Mucosa of descending colon (tissue), 3 donors: ENCODE measurements around the gene TMEM45B. TPM values are rescaled to one million over a fixed set of nuclear protein-coding genes. Genes with fewer than 3 reads are reported as not detected.
"Not testable (repeated sequence)": the region's sequence is repeated elsewhere in the genome, so short reads cannot be mapped to it uniquely, and the experiment has no call there.

Experiments
- ATAC-seq: fragments of 200-7000 bp; cut with Tn5 transposase; one replicate; pipeline ENCODE4 v1.9.1; 2020; ENCODE audit warnings: mild to moderate bottlenecking, moderate library complexity
- DNase-seq, 3 donors: peaks; one replicate each; pipeline ENCODE4 v3.0.0-alpha.2; 2020
- H3K36me3 ChIP-seq: fragments of 200-600 bp; one replicate; pipeline ENCODE4 v1.8.0; 2021; ENCODE audit warnings: low read depth, mild to moderate bottlenecking
- H3K4me1 ChIP-seq: fragments of 200-600 bp; one replicate; pipeline ENCODE4 v1.8.0; 2021; ENCODE audit warnings: low read depth, mild to moderate bottlenecking
- H3K4me3 ChIP-seq: fragments of 200-600 bp; one replicate; pipeline ENCODE4 v1.8.0; 2021; ENCODE audit warnings: mild to moderate bottlenecking
- H3K9me3 ChIP-seq: fragments of 200-600 bp; one replicate; pipeline ENCODE4 v1.8.0; 2021; ENCODE audit warnings: mild to moderate bottlenecking
- CTCF ChIP-seq: fragments of 200-600 bp; IDR thresholded peaks from one replicate; pipeline ENCODE4 v1.8.0; 2022; ENCODE audit warnings: antibody characterized with exemption, mild to moderate bottlenecking
- intact Hi-C, 2 donors: fragments of 100-400 bp; cut with DNase I in 1 of 2; cut with micrococcal nuclease in 1 of 2; formaldehyde crosslinking; loops; one replicate each; pipeline versions ENCODE4 v1.11.0 to v1.11.1; 2022; cut with DNase I, micrococcal nuclease
- total RNA-seq, 3 donors: library from RNA; stranded (reverse); fragmentation: NEBNext Ultra II Directional in 2 of 3; extraction: Animal tissue kit (Norgen Biotek cat#: 25700) in 2 of 3; gene quantifications; one replicate each; pipeline versions ENCODE4 v1.2.1 to v1.2.4, GENCODE V29; 2021 to 2023
- donor health status: DM: no; HTN: no; CAD: no; lungs with moderate emphysema.
- donor health status: DM: no; HTN: no; CAD: no.
- donor health status: DM: no; HTN: yes; CAD: no.

The TMEM45B gene
- total RNA-seq, 3 donors from 2014 or later: 165 to 442 (median 278) TPM

GRCh38 chr11:129813231-129813791 is 2.3 kb upstream of the TMEM45B start:
- ATAC-seq (no peak), DNase-seq (no peak)
- no peaks in the 10 kb centered on the region for H3K36me3 ChIP-seq
- TF ChIP-seq CTCF: no peak
- intact Hi-C loops: no loop called here
- no peak overlapping the region for H3K4me3 ChIP-seq
- H3K4me1 ChIP-seq: peaks cover 3% of the 10 kb centered on the region
- no peaks in the 10 kb centered on the region for H3K9me3 ChIP-seq

GRCh38 chr11:129814244-129815014 is 1.2 kb upstream of the TMEM45B start:
- Histone ChIP-seq H3K36me3 (no peaks in the 10 kb centered on the region), H3K4me3 (no peak overlapping the region), H3K4me1 (peaks cover 4% of the 10 kb centered on the region), H3K9me3 (no peaks in the 10 kb centered on the region)
- no peak for TF ChIP-seq CTCF
- intact Hi-C loops: no loop called here
- ATAC-seq: no peak
- no peak for DNase-seq

GRCh38 chr11:129817534-129818051 is 1.9 kb downstream of the TMEM45B start:
- intact Hi-C loops: no loop called here
- TF ChIP-seq CTCF: no peak
- H3K4me3 ChIP-seq: no peak overlapping the region
- no peaks in the 10 kb centered on the region for H3K9me3 ChIP-seq
- no peaks in the 10 kb centered on the region for H3K36me3 ChIP-seq
- H3K4me1 ChIP-seq: peaks cover 5% of the 10 kb centered on the region
- DNase-seq (peak in 1 of 3 donors; percentile 60), ATAC-seq (peak; percentile 69)

- H3K36me3 ChIP-seq, intact Hi-C loops, ATAC-seq, H3K4me3 ChIP-seq, H3K4me1 ChIP-seq, H3K9me3 ChIP-seq: not testable (repeated sequence)
- peak in 1 of 3 donors; percentile 44 for DNase-seq
Observed at GRCh38 chr11:129818236-129818635, 2.6 kb downstream of the TMEM45B start.

- Histone ChIP-seq H3K4me1 (peaks cover 2% of the 10 kb centered on the region), H3K36me3 (no peaks in the 10 kb centered on the region), H3K9me3 (no peaks in the 10 kb centered on the region), H3K4me3 (no peak overlapping the region)
- TF ChIP-seq CTCF: no peak
- intact Hi-C loops: no loop called here
- ATAC-seq (no peak), DNase-seq (no peak)
Observed at GRCh38 chr11:129819237-129819636, 3.6 kb downstream of the TMEM45B start.

GRCh38 chr11:129820228-129820627 is 4.6 kb downstream of the TMEM45B start:
- H3K4me3 ChIP-seq, H3K36me3 ChIP-seq, ATAC-seq, DNase-seq, H3K9me3 ChIP-seq, H3K4me1 ChIP-seq, intact Hi-C loops: not testable (repeated sequence)

- DNase-seq, ATAC-seq, H3K4me3 ChIP-seq, intact Hi-C loops, H3K36me3 ChIP-seq, H3K9me3 ChIP-seq: not testable (repeated sequence)
- H3K4me1 ChIP-seq: peaks cover 13% of the 10 kb centered on the region
Observed at GRCh38 chr11:129823281-129823680, 7.6 kb downstream of the TMEM45B start.

- DNase-seq, ATAC-seq, H3K9me3 ChIP-seq, H3K4me3 ChIP-seq, intact Hi-C loops, H3K36me3 ChIP-seq: not testable (repeated sequence)
- H3K4me1 ChIP-seq: peaks cover 13% of the 10 kb centered on the region
Observed at GRCh38 chr11:129823799-129824198, 8.2 kb downstream of the TMEM45B start.
